B cell (primary cell): ENCODE measurements around the gene NRF1. TPM values are rescaled to one million over a fixed set of nuclear protein-coding genes. Genes with fewer than 3 reads are reported as not detected.

Experiments used
- ATAC-seq: fragments of 200-7000 bp; cut with Tn5 transposase; one replicate; pipeline ENCODE4 v1.10.0; 2021; ENCODE audit warnings: low read depth, mild to moderate bottlenecking, moderate number of reproducible peaks, moderate library complexity
- CTCF ChIA-PET: fragments of 350-600 bp; sonication (Branson Sonifier 250); formaldehyde crosslinking; loops from one replicate; lab custom pipeline; 2021; ENCODE audit warnings: antibody characterized with exemption, inconsistent platforms; lab: Charles Lee
- POLR2A ChIA-PET: fragments of 350-600 bp; sonication (Branson Sonifier 250); formaldehyde crosslinking; loops from one replicate; lab custom pipeline; 2021; ENCODE audit warnings: antibody characterized with exemption; lab: Charles Lee
- DNase-seq: peaks from one replicate; pipeline ENCODE4 v3.0.0; 2013
- H2AFZ ChIP-seq: 2 replicates; pipeline ENCODE4 v1.6.1; 2012; ENCODE audit warnings: mild to moderate bottlenecking, low read depth, low read length; ENCODE audit not compliant: insufficient read depth, poor library complexity, severe bottlenecking
- H3K27ac ChIP-seq, 2 donors: 1 replicate in 1 of 2; 2 replicates in 1 of 2; pipeline ENCODE4 v1.5.1; 2012 to 2013; ENCODE audit warnings: low read length in 2 of 2, mild to moderate bottlenecking in 2 of 2, moderate library complexity in 1 of 2
- H3K27me3 ChIP-seq, 4 experiments: fragments of 200-600 bp in 1 of 4; sonication (generic) in 1 of 4; replicated peaks in 1 of 4; 1 replicate in 2 of 4; 2 replicates in 2 of 4; pipeline versions ENCODE4 v1.6.1 to v1.7.0; 2013 to 2016; ENCODE audit warnings: low read length in 3 of 4, mild to moderate bottlenecking in 2 of 4, mixed read lengths in 1 of 4, moderate library complexity in 1 of 4; ENCODE audit not compliant: insufficient read depth in 4 of 4, control insufficient read depth in 3 of 4; ENCODE audit errors: control extremely low read depth in 1 of 4
- H3K36me3 ChIP-seq, 2 experiments: replicated peaks in 1 of 2; 1 replicate in 1 of 2; 2 replicates in 1 of 2; pipeline versions ENCODE4 v1.6.1 to v1.7.1; 2013; ENCODE audit warnings: low read length in 1 of 2; ENCODE audit not compliant: insufficient read depth in 2 of 2, control insufficient read depth in 1 of 2; ENCODE audit errors: control extremely low read depth in 1 of 2, extremely low read depth in 1 of 2
- H3K4me1 ChIP-seq, 2 donors: fragments of 200-600 bp in 1 of 2; sonication (generic) in 1 of 2; 1 replicate in 1 of 2; 2 replicates in 1 of 2; pipeline versions ENCODE4 v1.5.1 to v1.6.1; 2013 to 2017; ENCODE audit warnings: low read length in 2 of 2; ENCODE audit not compliant: control insufficient read depth in 2 of 2, insufficient read depth in 2 of 2
- H3K4me2 ChIP-seq: replicated peaks from 2 replicates; pipeline ENCODE3; 2012; ENCODE audit warnings: mild to moderate bottlenecking, low read depth, low read length; ENCODE audit not compliant: poor library complexity, severe bottlenecking
- H3K4me3 ChIP-seq, 5 experiments: fragments of 200-600 bp in 1 of 5; sonication (generic) in 1 of 5; 1 replicate in 3 of 5; 2 replicates in 2 of 5; pipeline versions ENCODE4 v1.5.1 to v1.7.0; 2011 to 2016; ENCODE audit warnings: low read length in 4 of 5, mild to moderate bottlenecking in 4 of 5, low read depth in 2 of 5, control low read depth in 1 of 5, moderate library complexity in 1 of 5; ENCODE audit not compliant: insufficient read depth in 1 of 5; ENCODE audit errors: control extremely low read depth in 1 of 5, extremely low read depth in 1 of 5
- H3K79me2 ChIP-seq: fragments of 200-600 bp; sonication (generic); one replicate; pipeline ENCODE4 v1.6.0; 2016; ENCODE audit warnings: low read length; ENCODE audit not compliant: control insufficient read depth, insufficient read depth
- H3K9ac ChIP-seq: fragments of 200-600 bp; sonication (generic); 2 replicates; pipeline ENCODE4 v1.6.1; 2017; ENCODE audit warnings: mild to moderate bottlenecking, low read length, moderate library complexity
- H3K9me3 ChIP-seq, 3 donors: one replicate each; pipeline versions ENCODE4 v1.6.1 to v1.7.1; 2013; ENCODE audit warnings: low read length in 2 of 3; ENCODE audit not compliant: control insufficient read depth in 2 of 3, insufficient read depth in 1 of 3; ENCODE audit errors: control extremely low read depth in 1 of 3
- H4K20me1 ChIP-seq: 2 replicates; pipeline ENCODE4 v1.6.0; 2012; ENCODE audit warnings: mild to moderate bottlenecking, low read length; ENCODE audit not compliant: insufficient read depth, control insufficient read depth, poor library complexity, severe bottlenecking
- H3K27ac Mint-ChIP-seq: one replicate; pipeline ENCODE4 v1.8.0; 2021; ENCODE audit warnings: mixed read lengths
- H3K27me3 Mint-ChIP-seq: one replicate; pipeline ENCODE4 v1.8.0; 2021; ENCODE audit warnings: mixed read lengths
- H3K4me1 Mint-ChIP-seq: one replicate; pipeline ENCODE4 v1.8.0; 2021; ENCODE audit warnings: mixed read lengths
- H3K4me3 Mint-ChIP-seq: one replicate; pipeline ENCODE4 v1.8.0; 2021; ENCODE audit warnings: mixed read lengths
- H3K9me3 Mint-ChIP-seq: one replicate; pipeline ENCODE4 v1.8.0; 2022; ENCODE audit warnings: mixed read lengths; ENCODE audit not compliant: insufficient read depth
- CTCF ChIP-seq: fragments of 200-600 bp; IDR thresholded peaks from one replicate; pipeline ENCODE4 v1.8.0; 2022; ENCODE audit warnings: antibody characterized with exemption, mild to moderate bottlenecking
- EZH2 ChIP-seq: IDR thresholded peaks from 2 replicates; pipeline ENCODE4 v1.6.1; 2012; ENCODE audit warnings: borderline replicate concordance, low read depth, mild to moderate bottlenecking, moderate library complexity, low read length; ENCODE audit not compliant: insufficient read depth, poor library complexity, severe bottlenecking
- WGBS: methylation state at CpG from one replicate; pipeline ENCODE4 v1.1.5; 2013; ENCODE audit warnings: missing lambda C conversion rate; ENCODE audit not compliant: insufficient coverage; 5-methylcytosine and 5-hydroxymethylcytosine counted together
- intact Hi-C: fragments of 100-400 bp; cut with micrococcal nuclease; formaldehyde crosslinking; loops from one replicate; pipeline ENCODE4 v1.10.0; 2022
- polyA plus RNA-seq: library from polyadenylated mRNA; depleted of rRNA; stranded (reverse); fragments of >200 nt; gene quantifications from 2 replicates; pipeline ENCODE4 v1.2.3, GENCODE V29; 2012
- total RNA-seq, 2 donors: library from RNA; stranded (reverse); fragments of 120-200 nt in 1 of 2; gene quantifications; 1 replicate in 1 of 2; 2 replicates in 1 of 2; pipeline versions ENCODE4 v1.2.3 to v1.2.4, GENCODE V29; 2013 to 2022

Gene NRF1
- total and polyA plus RNA-seq, 2 donors (not counting 1 experiment from before 2014, with no cell fraction given) = 19.6 to 53.0 TPM

GRCh38 chr7:129772646-129773280 lies 161.2 kb downstream of the NRF1 start:
- Mint-ChIP-seq H3K9me3 (no peaks in the 10 kb centered on the region), H3K4me1 (no peaks in the 10 kb centered on the region), H3K27ac (no peak overlapping the region), H3K4me3 (no peak overlapping the region), H3K27me3 (peaks cover 8% of the 10 kb centered on the region)
- 75% methylated on average over 15 of the region's 15 CpGs for WGBS
- no peak overlapping the region for H3K9ac ChIP-seq
- H3K27ac ChIP-seq = no peak overlapping the region
- H4K20me1 ChIP-seq = no peaks in the 10 kb centered on the region
- no peaks in the 10 kb centered on the region for H3K36me3 ChIP-seq
- no peak overlapping the region for H3K4me3 ChIP-seq
- no peak overlapping the region for H3K4me2 ChIP-seq
- H3K79me2 ChIP-seq = no peaks in the 10 kb centered on the region
- ChIA-PET POLR2A (no interaction called here), CTCF (no interaction called here)
- TF ChIP-seq EZH2 (no peak), CTCF (no peak)
- no peak for DNase-seq
- no peak for ATAC-seq
- intact Hi-C loops = no loop called here
- H3K9me3 ChIP-seq = peaks cover 0 to 9% (median 0%) of the 10 kb centered on the region in 3 donors
- H2AFZ ChIP-seq = no peak overlapping the region
- H3K27me3 ChIP-seq = peaks cover 0 to 26% (median 8%) of the 10 kb centered on the region in 4 experiments
- H3K4me1 ChIP-seq = peaks cover 5 to 30% of the 10 kb centered on the region in 2 donors

GRCh38 chr7:129773328-129773731 lies 161.8 kb downstream of the NRF1 start:
- Histone ChIP-seq H3K79me2 (no peaks in the 10 kb centered on the region), H2AFZ (no peak overlapping the region), H3K27me3 (peaks cover 0 to 32% (median 13%) of the 10 kb centered on the region in 4 experiments), H3K4me1 (peaks cover 6 to 35% of the 10 kb centered on the region in 2 donors), H4K20me1 (no peaks in the 10 kb centered on the region), H3K4me3 (no peak overlapping the region), H3K27ac (no peak overlapping the region), H3K4me2 (no peak overlapping the region), H3K9me3 (peaks cover 0 to 15% (median 0%) of the 10 kb centered on the region in 3 donors), H3K9ac (no peak overlapping the region), H3K36me3 (no peaks in the 10 kb centered on the region)
- ChIA-PET CTCF (no interaction called here), POLR2A (no interaction called here)
- WGBS = 22% methylated on average over 3 of the region's 5 CpGs
- no peaks in the 10 kb centered on the region for H3K9me3 Mint-ChIP-seq
- intact Hi-C loops = no loop called here
- no peak for ATAC-seq
- H3K4me3 Mint-ChIP-seq = no peak overlapping the region
- no peak overlapping the region for H3K27ac Mint-ChIP-seq
- peaks cover 12% of the 10 kb centered on the region for H3K27me3 Mint-ChIP-seq
- peaks cover under 1% of the 10 kb centered on the region for H3K4me1 Mint-ChIP-seq
- TF ChIP-seq EZH2 (no peak), CTCF (no peak)
- no peak for DNase-seq
